Lung (tissue), 13 donors: ENCODE results near the gene XAGE5. TPM values are rescaled to one million over a fixed set of nuclear protein-coding genes. Genes with fewer than 3 reads are reported as not detected.

Experiments used
- ATAC-seq: fragments of 200-7000 bp; cut with Tn5 transposase; one replicate; pipeline ENCODE4 v1.9.1; 2020; ENCODE audit warnings: moderate number of reproducible peaks; ENCODE audit not compliant: insufficient read depth, low FRiP score
- DNase-seq, 3 donors: peaks; one replicate each; pipeline ENCODE4 v3.0.0-alpha.2; 2013 to 2017
- H3K27ac ChIP-seq, 2 donors: one replicate each; pipeline ENCODE4 v1.5.1; 2013; ENCODE audit warnings: mild to moderate bottlenecking in 2 of 2, moderate library complexity in 2 of 2, control low read depth in 1 of 2, inconsistent platforms in 1 of 2, low read depth in 1 of 2, low read length in 1 of 2
- H3K27me3 ChIP-seq, 3 donors: one replicate each; pipeline ENCODE4 v1.5.1; 2013; ENCODE audit warnings: low read length in 2 of 3; ENCODE audit not compliant: control insufficient read depth in 3 of 3, insufficient read depth in 3 of 3
- H3K36me3 ChIP-seq, 4 donors: one replicate each; pipeline ENCODE4 v1.5.1; 2013; ENCODE audit warnings: low read length in 4 of 4, mild to moderate bottlenecking in 1 of 4, moderate library complexity in 1 of 4; ENCODE audit not compliant: control insufficient read depth in 4 of 4, insufficient read depth in 4 of 4
- H3K4me1 ChIP-seq, 5 donors: one replicate each; pipeline ENCODE4 v1.5.1; 2013; ENCODE audit warnings: low read length in 5 of 5, mild to moderate bottlenecking in 2 of 5, moderate library complexity in 1 of 5; ENCODE audit not compliant: control insufficient read depth in 5 of 5, insufficient read depth in 5 of 5
- H3K4me3 ChIP-seq: one replicate; pipeline ENCODE4 v1.5.1; 2013; ENCODE audit warnings: mild to moderate bottlenecking, control low read depth, moderate library complexity
- H3K9ac ChIP-seq, 2 donors: one replicate each; pipeline ENCODE4 v1.5.1; 2013; ENCODE audit warnings: low read length in 2 of 2, control low read depth in 1 of 2; ENCODE audit not compliant: insufficient read depth in 1 of 2
- H3K9me3 ChIP-seq, 4 donors: one replicate each; pipeline ENCODE4 v1.5.1; 2013; ENCODE audit warnings: low read length in 3 of 4, mild to moderate bottlenecking in 1 of 4, moderate library complexity in 1 of 4; ENCODE audit not compliant: control insufficient read depth in 4 of 4, insufficient read depth in 3 of 4
- WGBS, 2 donors: extraction: QIAGEN DNeasy Blood & Tissue Kit; methylation state at CpG; one replicate each; pipeline ENCODE4 v1.1.7; 2013; 5-methylcytosine and 5-hydroxymethylcytosine counted together
- polyA plus RNA-seq, 2 donors: library from polyadenylated mRNA; stranded (reverse); fragments of 200-250 nt; gene quantifications; one replicate each; pipeline ENCODE4 v1.2.1, GENCODE V29; 2013
- small RNA-seq: library from RNA; depleted of rRNA; stranded (forward); fragments of <200 nt; gene quantifications from one replicate; pipeline ENCODE3, GENCODE V24; 2014; ENCODE audit warnings: low replicate concordance
- total RNA-seq, 2 donors: library from RNA; depleted of rRNA in 1 of 2; stranded (reverse); fragments of >200 nt in 1 of 2; gene quantifications; one replicate each; pipeline ENCODE4 v1.2.1, GENCODE V29; 2014 to 2021
- TF ChIP-seq, protein P1 (sequence below): IDR thresholded peaks from 2 replicates; pipeline ENCODE4 v1.5.1; 2012; ENCODE audit warnings: mild to moderate bottlenecking; ENCODE audit errors: control extremely low read depth, extremely low read depth
- donor health status: control.
- donor health status: control.
- donor health status: Bipolar disorder and iron deficiency.
- donor health status: healthy.
- donor health status: DM: yes; HTN: yes; CAD: no.

The XAGE5 gene
- total and polyA plus RNA-seq, 4 donors, result not detected

GRCh38 chrX:52865343-52865998 lies 54.4 kb downstream of the XAGE5 start:
- Histone ChIP-seq H3K9ac (no peak overlapping the region), H3K4me1 (peaks cover 0 to 1% (median 0%) of the 10 kb centered on the region in 5 donors), H3K27me3 (peaks cover 5 to 51% (median 36%) of the 10 kb centered on the region in 3 donors), H3K9me3 (no peaks in the 10 kb centered on the region), H3K4me3 (no peak overlapping the region), H3K36me3 (no peaks in the 10 kb centered on the region), H3K27ac (no peak overlapping the region)
- TF ChIP-seq, protein P1, sequence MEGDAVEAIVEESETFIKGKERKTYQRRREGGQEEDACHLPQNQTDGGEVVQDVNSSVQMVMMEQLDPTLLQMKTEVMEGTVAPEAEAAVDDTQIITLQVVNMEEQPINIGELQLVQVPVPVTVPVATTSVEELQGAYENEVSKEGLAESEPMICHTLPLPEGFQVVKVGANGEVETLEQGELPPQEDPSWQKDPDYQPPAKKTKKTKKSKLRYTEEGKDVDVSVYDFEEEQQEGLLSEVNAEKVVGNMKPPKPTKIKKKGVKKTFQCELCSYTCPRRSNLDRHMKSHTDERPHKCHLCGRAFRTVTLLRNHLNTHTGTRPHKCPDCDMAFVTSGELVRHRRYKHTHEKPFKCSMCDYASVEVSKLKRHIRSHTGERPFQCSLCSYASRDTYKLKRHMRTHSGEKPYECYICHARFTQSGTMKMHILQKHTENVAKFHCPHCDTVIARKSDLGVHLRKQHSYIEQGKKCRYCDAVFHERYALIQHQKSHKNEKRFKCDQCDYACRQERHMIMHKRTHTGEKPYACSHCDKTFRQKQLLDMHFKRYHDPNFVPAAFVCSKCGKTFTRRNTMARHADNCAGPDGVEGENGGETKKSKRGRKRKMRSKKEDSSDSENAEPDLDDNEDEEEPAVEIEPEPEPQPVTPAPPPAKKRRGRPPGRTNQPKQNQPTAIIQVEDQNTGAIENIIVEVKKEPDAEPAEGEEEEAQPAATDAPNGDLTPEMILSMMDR, result no peak
- ATAC-seq (no peak), DNase-seq (peak in 1 of 3 donors; percentile 14)
- WGBS, 2 donors, result 42 to 73% methylated on average over 6 of the region's 6 CpGs

Small RNA genes lying within 50 kb of the gene (small RNA-seq; reads per million reads assigned to genes)
- gene AC244505.6 (not detected), gene AC244505.7 (not detected)

Other genes starting within 250 kb of the XAGE5 start
- gene SSX7, start 156.4 kb upstream of the XAGE5 start, total RNA-seq, result not detected
- not detected for gene SSX7, start 156.4 kb upstream of the XAGE5 start, polyA plus RNA-seq
- gene SSX2, start 104.1 kb upstream of the XAGE5 start, total RNA-seq, result not detected
- not detected for gene SSX2, start 104.1 kb upstream of the XAGE5 start, polyA plus RNA-seq
- gene SSX2B, start 60.0 kb upstream of the XAGE5 start, total RNA-seq, result not detected
- gene SSX2B, start 60.0 kb upstream of the XAGE5 start, polyA plus RNA-seq, result not detected
- gene SPANXN5, start 13.9 kb upstream of the XAGE5 start, total RNA-seq, result not detected
- not detected for gene SPANXN5, start 13.9 kb upstream of the XAGE5 start, polyA plus RNA-seq
- gene XAGE3, start 56.8 kb downstream of the XAGE5 start, total RNA-seq, result not detected
- under 1 TPM in 1 of 2 donors, not detected in 1; 0.14 TPM for gene XAGE3, start 56.8 kb downstream of the XAGE5 start, polyA plus RNA-seq
- gene FAM156B, start 86.0 kb downstream of the XAGE5 start, total RNA-seq, result 10 to 100 TPM; 19.8 to 21.2 TPM
- 10 to 100 TPM; 17.3 to 34.2 TPM for gene FAM156B, start 86.0 kb downstream of the XAGE5 start, polyA plus RNA-seq
- 10 to 100 TPM; 18.9 to 21.4 TPM for gene FAM156A, start 147.2 kb downstream of the XAGE5 start, total RNA-seq
- gene FAM156A, start 147.2 kb downstream of the XAGE5 start, polyA plus RNA-seq, result 10 to 100 TPM; 14.0 to 16.1 TPM
- 1 to 10 TPM; 3.1 to 4.6 TPM for gene GPR173, start 237.5 kb downstream of the XAGE5 start, total RNA-seq
- under 1 TPM; 0.94 to 0.96 TPM for gene GPR173, start 237.5 kb downstream of the XAGE5 start, polyA plus RNA-seq